Left lung (tissue), 10 donors: ENCODE measurements around the gene NANOS3. TPM values are rescaled to one million over a fixed set of nuclear protein-coding genes. Genes with fewer than 3 reads are reported as not detected.

Source experiments
- ATAC-seq: fragments of 200-7000 bp; cut with Tn5 transposase; one replicate; pipeline ENCODE4 v1.9.1; 2020; ENCODE audit warnings: moderate library complexity
- DNase-seq, 4 donors: peaks; one replicate each; pipeline ENCODE4 v3.0.0-alpha.2; 2013 to 2020
- H3K27ac ChIP-seq, 2 donors: fragments of 200-600 bp; sonication (generic) in 1 of 2; one replicate each; pipeline versions ENCODE4 v1.5.0 to v1.8.0; 2020 to 2021
- H3K27me3 ChIP-seq, 2 donors: fragments of 200-600 bp; sonication (generic) in 1 of 2; one replicate each; pipeline versions ENCODE4 v1.5.0 to v1.8.0; 2020 to 2021
- H3K36me3 ChIP-seq, 2 donors: fragments of 200-600 bp; sonication (generic) in 1 of 2; one replicate each; pipeline versions ENCODE4 v1.5.0 to v1.8.0; 2020 to 2021
- H3K4me1 ChIP-seq, 2 donors: fragments of 200-600 bp; one replicate each; pipeline ENCODE4 v1.8.0; 2021
- H3K4me3 ChIP-seq, 2 donors: fragments of 200-600 bp; sonication (generic) in 1 of 2; one replicate each; pipeline versions ENCODE4 v1.5.0 to v1.8.0; 2020 to 2021; ENCODE audit warnings: mild to moderate bottlenecking in 1 of 2
- H3K9me3 ChIP-seq, 2 donors: fragments of 200-600 bp; sonication (generic) in 1 of 2; one replicate each; pipeline versions ENCODE4 v1.5.0 to v1.8.0; 2020 to 2021
- CTCF ChIP-seq, 2 donors: fragments of 200-600 bp; sonication (generic) in 1 of 2; IDR thresholded peaks; one replicate each; pipeline versions ENCODE4 v1.5.0 to v1.8.0; 2021; ENCODE audit warnings: antibody characterized with exemption in 2 of 2
- intact Hi-C, 2 donors: fragments of 100-400 bp; cut with DNase I; formaldehyde crosslinking; loops; one replicate each; pipeline versions ENCODE4 v1.11.2 to v1.14.2; 2022
- polyA plus RNA-seq, 6 donors: library from polyadenylated mRNA; unstranded; fragments of 120-200 nt; gene quantifications; one replicate each; pipeline ENCODE4 v1.2.1, GENCODE V29; 2013; ENCODE audit not compliant: insufficient read length in 6 of 6
- total RNA-seq, 2 donors: library from RNA; stranded (reverse); fragmentation: NEBNext Ultra II Directional; extraction: Animal tissue kit (Norgen Biotek cat#: 25700); gene quantifications; one replicate each; pipeline ENCODE4 v1.2.1, GENCODE V29; 2021
- donor health status: DM: no; HTN: yes; CAD: no.
- donor health status: DM: no; HTN: no; CAD: no.

The NANOS3 gene
- total and polyA plus RNA-seq, 8 donors = 0.89 to 3.1 (median 1.8) TPM

- Histone ChIP-seq H3K27ac (peak overlapping the region; percentile 88 to 95), H3K9me3 (no peaks in the 10 kb centered on the region), H3K4me1 (peaks cover 15 to 57% of the 10 kb centered on the region in 2 donors), H3K4me3 (peak overlapping the region; percentile 16 to 46), H3K36me3 (no peaks in the 10 kb centered on the region), H3K27me3 (peaks cover 0 to 32% of the 10 kb centered on the region in 2 donors)
- DNase-seq = peak; percentile 93 to 98 (median 96)
- peak; percentile 94 for ATAC-seq
- intact Hi-C loops = loop anchor here (5.0 to 10.0 kb wide), 3 partner anchors 80 to 267 kb away; partner anchors contain the start of gene C19orf53 (in 1 of the 2)
- peak; percentile 97 to 98 for TF ChIP-seq CTCF (IDR thresholded peaks at IDR 0.05)
Observed at GRCh38 chr19:13861714-13862531, 15.0 kb upstream of the NANOS3 start.

- Histone ChIP-seq H3K27ac (no peak overlapping the region), H3K36me3 (no peaks in the 10 kb centered on the region), H3K27me3 (peaks cover 0 to 32% of the 10 kb centered on the region in 2 donors), H3K4me3 (no peak overlapping the region), H3K4me1 (peaks cover 15 to 57% of the 10 kb centered on the region in 2 donors), H3K9me3 (no peaks in the 10 kb centered on the region)
- TF ChIP-seq CTCF (IDR thresholded peaks at IDR 0.05) = no peak
- ATAC-seq (no peak), DNase-seq (no peak)
- intact Hi-C loops = loop anchor here (5.0 to 10.0 kb wide), 3 partner anchors 82 to 269 kb away; partner anchors contain the start of gene C19orf53 (in 1 of the 2)
Observed at GRCh38 chr19:13864046-13864666, 12.8 kb upstream of the NANOS3 start.

- Histone ChIP-seq H3K27me3 (peaks cover 0 to 32% of the 10 kb centered on the region in 2 donors), H3K27ac (no peak overlapping the region), H3K36me3 (no peaks in the 10 kb centered on the region), H3K4me1 (peaks cover 15 to 57% of the 10 kb centered on the region in 2 donors), H3K9me3 (no peaks in the 10 kb centered on the region), H3K4me3 (peak overlapping the region; percentile 50 to 51)
- no peak for TF ChIP-seq CTCF (IDR thresholded peaks at IDR 0.05)
- ATAC-seq = no peak
- no peak for DNase-seq
- intact Hi-C loops = loop anchor here (5.0 to 10.0 kb wide), 3 partner anchors 83 to 270 kb away; partner anchors contain the start of gene C19orf53 (in 1 of the 2)
Observed at GRCh38 chr19:13864667-13865570, 12.0 kb upstream of the NANOS3 start.

- intact Hi-C loops = loop anchor here (10.0 kb wide), 2 partner anchors 91 to 271 kb away; partner anchors contain the start of gene C19orf53 (in 1 of the 2)
- Histone ChIP-seq H3K27ac (peak overlapping the region; percentile 28 to 36), H3K4me1 (peaks cover 15 to 52% of the 10 kb centered on the region in 2 donors), H3K4me3 (peak overlapping the region; percentile 50 to 51), H3K27me3 (peaks cover 0 to 32% of the 10 kb centered on the region in 2 donors), H3K9me3 (no peaks in the 10 kb centered on the region), H3K36me3 (no peaks in the 10 kb centered on the region)
- ATAC-seq (no peak), DNase-seq (peak in 1 of 4 donors; percentile 83)
- no peak for TF ChIP-seq CTCF (IDR thresholded peaks at IDR 0.05)
Observed at GRCh38 chr19:13865571-13866462, 11.1 kb upstream of the NANOS3 start.
